Stimulated activated CD4-positive, alpha-beta T cell treated with anti-CD3 and anti-CD28 coated beads, Interleukin-1b, Interleukin-23, amount 100 ng/mL, for 1 hour (primary cell): ENCODE results near the gene RSPH4A.
"Not testable (repeated sequence)": the region's sequence is repeated elsewhere in the genome, so short reads cannot be mapped to it uniquely, and the experiment has no call there.

Experiments
- DNase-seq, 2 donors: peaks; one replicate each; pipeline ENCODE4 v3.0.0-alpha.2; 2020; ENCODE audit warnings: low read depth in 2 of 2

Gene RSPH4A

GRCh38 chr6:116615937-116616736 lies at the start of gene RSPH4A:
Gene RSPH4A, plus strand, starts transcription at chr6:116616479. Its CDS starts 145 bp downstream, at chr6:116616624.
- peak in 1 of 2 donors; percentile 8 for DNase-seq

DNA sequence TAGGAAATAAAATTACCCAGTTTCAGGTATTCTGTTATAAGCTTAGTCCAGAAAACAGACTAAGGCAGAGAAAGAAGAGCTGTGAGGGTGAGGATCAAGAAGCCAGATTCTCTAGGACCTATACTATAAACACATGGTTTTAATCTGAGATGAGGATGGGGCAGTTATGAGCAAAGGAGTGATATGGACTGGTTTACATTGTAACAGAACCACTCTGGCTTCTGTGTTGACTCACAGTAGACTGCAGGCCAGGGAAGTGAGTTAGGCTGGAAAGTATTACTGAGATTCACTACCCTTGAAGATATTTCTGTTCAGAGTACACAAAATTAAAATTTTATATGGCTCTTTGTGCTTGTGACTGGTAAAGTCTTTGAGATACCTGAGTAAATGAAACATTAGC lies 48.2 kb upstream of the RSPH4A start:
- DNase-seq, result no peak

DNA sequence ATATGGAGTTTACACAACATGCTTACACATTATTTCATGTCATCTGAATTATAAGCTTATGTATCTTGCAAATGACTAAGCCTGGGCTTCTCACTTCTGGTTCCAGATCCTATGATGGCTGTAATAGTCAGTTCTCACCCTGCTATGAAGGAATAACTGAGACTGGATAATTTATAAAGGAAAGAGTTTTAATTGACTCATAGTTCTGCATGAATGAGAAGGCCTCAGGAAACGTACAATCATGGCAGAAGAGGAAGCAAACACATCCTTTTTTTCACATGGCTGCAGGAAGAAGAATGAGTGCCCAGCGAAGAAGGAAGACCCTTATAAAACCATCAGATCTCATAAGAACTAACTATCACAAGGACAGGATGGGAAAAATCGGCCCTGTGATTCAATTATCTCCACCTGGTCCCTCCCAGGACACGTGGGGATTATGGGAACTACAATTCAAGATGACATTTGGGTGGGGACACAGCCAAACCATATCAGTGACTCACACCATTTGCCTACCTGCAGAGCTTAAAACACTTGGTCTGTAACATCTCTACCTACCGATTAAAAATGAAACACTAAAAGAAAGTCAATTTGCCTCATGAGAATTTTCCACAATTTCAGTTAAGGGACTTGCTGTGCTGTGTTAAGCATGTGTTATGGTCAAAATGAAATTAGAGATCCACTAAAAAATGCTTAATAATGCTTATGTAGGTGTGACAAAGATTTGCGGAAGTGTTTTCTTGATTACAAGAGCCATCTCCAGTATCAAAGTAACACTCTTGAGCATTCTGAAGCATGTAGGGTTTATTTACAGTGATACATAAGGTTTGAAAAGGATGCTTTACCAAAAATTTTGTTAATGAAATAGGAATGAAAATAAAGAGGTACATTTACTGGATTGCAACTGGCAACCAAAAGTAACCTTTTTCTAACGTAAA lies 47.2 kb upstream of the RSPH4A start:
- no peak for DNase-seq

- peak; percentile 90 to 93 for DNase-seq
Measured at GRCh38 chr6:116570856-116571682, 45.2 kb upstream of the RSPH4A start, which contains the start of gene RWDD1. Gene RWDD1, plus strand, starts transcription at chr6:116571504. Its CDS starts 79 bp downstream, at chr6:116571583.

- no peak for DNase-seq
Measured at GRCh38 chr6:116571683-116572000, 44.6 kb upstream of the RSPH4A start.

DNA sequence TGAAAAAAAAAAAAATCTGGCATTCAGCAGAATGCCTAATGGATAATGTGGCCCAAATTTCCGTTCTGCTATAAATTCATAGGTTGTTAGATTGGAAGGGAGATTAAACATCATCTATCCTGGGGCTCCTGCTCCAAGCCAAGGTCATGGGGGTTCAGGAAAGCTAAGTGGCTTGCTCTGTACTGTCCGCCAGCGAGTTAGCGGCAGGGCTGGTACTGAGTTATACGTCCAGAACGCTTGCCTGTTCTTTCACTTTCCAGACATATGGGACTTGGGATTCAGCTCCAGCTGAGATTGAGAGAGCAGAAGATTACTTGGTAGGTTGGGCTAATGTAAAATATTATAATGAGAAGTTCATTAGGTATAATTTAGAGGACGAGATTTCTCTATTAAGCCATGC lies 44.1 kb upstream of the RSPH4A start:
- no peak for DNase-seq

- no peak for DNase-seq
Measured at GRCh38 chr6:116575227-116575626, 41.1 kb upstream of the RSPH4A start.

DNA sequence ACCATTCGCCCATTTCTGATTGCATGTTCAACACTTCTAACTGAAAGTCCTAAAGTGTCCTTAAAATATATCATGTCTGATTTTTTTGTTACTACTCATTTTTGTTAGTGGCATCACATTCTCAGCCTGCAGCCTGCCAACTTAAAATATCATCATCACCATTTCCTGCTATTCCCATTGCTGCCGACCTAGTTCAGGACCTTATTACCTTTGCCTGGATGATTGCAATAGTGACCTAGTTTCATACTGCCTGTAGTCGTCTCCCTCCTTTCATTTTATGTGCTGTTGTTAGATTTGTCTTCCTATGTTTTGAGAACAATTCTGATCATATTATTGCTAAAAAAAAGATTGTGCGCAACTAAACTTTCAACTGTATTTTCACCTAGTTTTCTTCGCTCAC lies 38.8 kb upstream of the RSPH4A start:
- no peak for DNase-seq

DNA sequence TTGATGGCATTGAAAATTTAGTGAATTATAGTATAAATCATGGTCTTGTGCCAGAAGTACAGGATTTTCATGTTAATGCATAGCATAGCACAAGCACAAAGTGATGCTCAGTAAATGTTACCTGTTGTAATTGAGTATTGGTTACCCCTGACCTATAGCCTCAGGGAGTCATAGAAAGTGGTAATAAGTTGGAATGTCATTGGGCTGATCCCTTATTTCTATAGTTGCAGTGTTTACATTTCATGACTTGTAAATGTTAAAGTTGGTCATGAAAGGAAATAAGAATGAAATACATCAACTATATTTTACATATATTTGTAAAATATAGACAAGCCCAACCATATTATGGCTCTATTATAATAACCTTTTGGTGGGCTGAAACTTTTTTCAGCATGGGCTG lies 37.9 kb upstream of the RSPH4A start:
- DNase-seq, result no peak

GRCh38 chr6:116579143-116579542 lies 37.1 kb upstream of the RSPH4A start:
- DNase-seq, result no peak

DNA sequence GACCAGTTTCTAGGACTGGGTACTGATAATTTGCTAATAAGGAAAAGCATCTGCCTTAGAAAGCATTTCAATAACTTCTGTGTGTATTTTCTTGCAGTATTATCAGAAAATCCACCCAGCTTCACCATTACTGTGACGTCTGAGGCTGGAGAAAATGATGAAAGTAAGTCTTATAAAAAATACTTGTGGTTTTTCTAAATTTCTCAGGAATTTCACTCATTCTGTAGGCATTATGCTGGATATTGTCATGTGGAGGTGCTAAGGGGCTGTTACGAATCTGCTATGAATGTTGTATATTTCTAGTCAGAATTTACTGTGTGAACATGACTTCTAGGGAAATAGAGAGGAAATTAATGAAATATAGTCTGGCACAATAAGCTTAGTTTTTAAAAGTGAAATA lies 36.1 kb upstream of the RSPH4A start:
- DNase-seq, result no peak

DNA sequence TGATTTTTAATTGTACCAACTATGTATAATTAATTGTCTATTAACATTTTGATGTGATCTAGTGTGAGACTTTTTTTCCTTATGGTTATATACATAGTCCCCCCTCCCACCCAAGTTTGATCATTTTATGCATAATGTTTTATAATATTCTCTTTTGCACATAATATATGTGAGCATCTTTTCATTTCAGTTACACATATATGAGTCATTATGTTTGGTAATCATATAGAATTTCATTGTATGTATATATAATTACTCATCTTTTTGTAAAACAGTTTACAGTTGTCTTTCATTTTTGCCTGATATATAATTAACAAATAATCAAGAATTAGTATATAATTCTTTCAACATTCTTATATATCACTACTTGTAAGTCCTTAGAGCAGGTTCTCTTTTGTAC lies 30.0 kb upstream of the RSPH4A start:
- DNase-seq, result no peak

GRCh38 chr6:116586738-116587137 lies 29.5 kb upstream of the RSPH4A start:
- DNase-seq, result no peak

DNA sequence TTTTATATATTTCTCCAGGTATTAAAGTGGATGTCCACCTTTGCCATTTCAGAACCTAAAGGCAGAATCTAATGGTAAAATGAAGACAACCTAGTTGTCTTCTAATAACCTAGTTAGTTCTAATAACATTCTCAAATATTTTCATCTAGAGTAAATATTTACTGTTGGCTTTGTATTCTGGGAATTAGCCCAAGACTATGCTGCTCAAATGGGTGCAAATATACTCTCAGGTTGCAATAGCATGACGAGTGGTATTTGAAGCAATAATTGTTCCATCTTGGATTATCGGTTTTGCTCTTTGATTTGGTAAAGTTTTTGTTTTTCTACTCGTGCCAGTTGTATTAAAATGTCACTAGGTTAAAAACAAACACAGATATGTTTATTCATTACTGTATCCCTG lies 21.0 kb upstream of the RSPH4A start:
- no peak for DNase-seq

DNA sequence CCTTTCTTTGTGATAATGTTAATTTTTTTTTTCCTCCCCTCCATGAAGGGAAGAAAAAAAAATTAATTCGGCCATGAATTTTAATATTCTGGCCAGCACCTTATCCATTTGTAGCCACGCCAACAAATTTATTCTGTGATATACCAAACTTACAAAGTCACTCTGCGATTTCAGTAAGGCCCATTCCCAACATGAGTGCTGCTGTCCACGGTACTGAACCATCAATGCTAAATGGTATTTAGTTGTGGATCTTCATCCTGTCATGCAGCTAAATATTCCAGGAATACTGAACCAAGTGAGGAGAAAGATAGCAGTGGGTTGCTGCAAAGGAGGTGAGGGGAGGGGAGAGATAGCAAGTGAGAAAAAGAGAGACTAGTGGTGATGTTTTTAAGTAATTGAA lies 19.5 kb upstream of the RSPH4A start:
- DNase-seq, result no peak

- DNase-seq, result not testable (repeated sequence)
Measured at GRCh38 chr6:116603916-116604315, 12.4 kb upstream of the RSPH4A start.

DNA sequence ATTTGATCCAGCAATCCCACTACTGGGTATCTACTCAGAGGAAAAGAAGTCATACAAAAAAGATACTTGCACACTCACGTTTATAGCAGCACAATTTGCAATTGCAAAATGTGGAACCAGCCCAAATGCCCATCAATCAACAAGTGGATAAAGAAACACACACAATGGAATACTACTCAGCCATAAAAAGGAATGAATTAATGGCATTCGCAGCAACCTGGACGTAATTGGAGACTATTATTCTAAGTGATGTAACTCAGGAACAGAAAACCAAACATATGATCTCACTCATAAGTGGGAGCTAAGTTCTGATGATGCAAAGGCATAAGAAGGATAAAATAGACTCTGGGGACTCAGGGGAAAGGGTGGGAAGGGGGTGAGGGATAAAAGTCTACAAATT lies 11.4 kb upstream of the RSPH4A start:
- DNase-seq, result not testable (repeated sequence)

GRCh38 chr6:116605935-116606334 lies 10.3 kb upstream of the RSPH4A start:
- DNase-seq, result no peak

DNA sequence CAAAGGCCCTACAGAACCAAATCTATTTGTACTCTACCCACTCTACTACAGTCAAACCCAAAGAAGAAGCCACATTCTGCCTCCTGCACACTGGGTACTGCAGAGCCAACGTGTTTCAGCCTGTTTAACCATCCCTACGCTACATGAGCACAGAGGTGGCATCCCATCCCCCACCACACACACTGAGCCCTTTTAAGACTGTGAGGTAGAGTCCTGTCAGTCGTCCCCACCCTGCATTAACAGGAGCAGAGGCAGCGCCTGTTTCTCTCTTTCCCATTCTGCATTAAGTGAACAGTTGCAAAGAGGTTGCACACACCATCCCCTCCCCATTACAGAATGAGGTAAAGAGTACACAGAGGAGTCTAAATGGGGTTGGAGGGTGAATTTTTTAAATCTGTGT lies 5.2 kb upstream of the RSPH4A start:
- DNase-seq, result no peak

- DNase-seq, result no peak
Measured at GRCh38 chr6:116616737-116617053, 416 bp downstream of the RSPH4A start.

GRCh38 chr6:116624036-116624805 lies 7.9 kb downstream of the RSPH4A start:
- DNase-seq, result no peak
